Ovary (tissue), 9 donors: ENCODE results near the gene DCAF6. TPM values are rescaled to one million over a fixed set of nuclear protein-coding genes. Genes with fewer than 3 reads are reported as not detected.

Experiments
- DNase-seq, 5 donors: peaks; one replicate each; pipeline ENCODE4 v3.0.0-alpha.2; 2019 to 2020
- H3K27ac ChIP-seq, 2 donors: fragments of 200-600 bp; one replicate each; pipeline versions ENCODE4 v1.5.1 to v1.8.0; 2019 to 2022
- H3K27me3 ChIP-seq: fragments of 200-600 bp; one replicate; pipeline ENCODE4 v1.8.0; 2022
- H3K36me3 ChIP-seq: fragments of 200-600 bp; sonication (generic); one replicate; pipeline ENCODE4 v1.5.1; 2019
- H3K4me1 ChIP-seq: one replicate; pipeline ENCODE4 v1.8.1; 2013; ENCODE audit warnings: mild to moderate bottlenecking, moderate library complexity; ENCODE audit not compliant: insufficient read depth
- H3K4me3 ChIP-seq: fragments of 200-600 bp; sonication (generic); one replicate; pipeline ENCODE4 v1.5.1; 2017
- H3K9me3 ChIP-seq, 2 donors: fragments of 200-600 bp in 1 of 2; sonication (generic) in 1 of 2; one replicate each; pipeline versions ENCODE4 v1.5.1 to v1.8.1; 2013 to 2019; ENCODE audit warnings: mild to moderate bottlenecking in 1 of 2, moderate library complexity in 1 of 2
- CTCF ChIP-seq, 3 donors: fragments of 450-650 bp in 2 of 3; fragments of 200-600 bp in 1 of 3; IDR thresholded peaks; one replicate each; pipeline versions ENCODE4 v1.5.1 to v1.8.0; 2016 to 2022; ENCODE audit warnings: antibody characterized with exemption in 3 of 3, mild to moderate bottlenecking in 1 of 3
- EP300 ChIP-seq: sonication (generic); formaldehyde crosslinking; IDR thresholded peaks from one replicate; pipeline ENCODE4 v1.6.1; 2017; ENCODE audit warnings: antibody characterized with exemption
- POLR2A ChIP-seq: fragments of 450-650 bp; IDR thresholded peaks from one replicate; pipeline ENCODE4 v1.6.1; 2017; ENCODE audit warnings: antibody characterized with exemption, mild to moderate bottlenecking, moderate library complexity
- WGBS, 3 donors: extraction: QIAGEN DNeasy Blood & Tissue Kit in 1 of 3; methylation state at CpG; one replicate each; pipeline versions ENCODE4 v1.1.5 to v1.1.7; 2013 to 2017; 5-methylcytosine and 5-hydroxymethylcytosine counted together
- intact Hi-C, 4 donors: fragments of 100-400 bp; cut with DNase I; formaldehyde crosslinking; loops; one replicate each; pipeline versions ENCODE4 v1.11.0 to v1.15.1; 2022 to 2023
- polyA plus RNA-seq, 2 donors: library from polyadenylated mRNA; stranded (reverse); fragments of 200-250 nt in 1 of 2; fragments of 350-450 nt in 1 of 2; fragmentation: Illumina TruSeq in 1 of 2; extraction: RNeasy Lipid Tissue Mini Kit (QIAGEN cat#74804) in 1 of 2; gene quantifications; one replicate each; pipeline ENCODE4 v1.2.3, GENCODE V29; 2013 to 2014
- total RNA-seq, 7 donors: library from RNA; depleted of rRNA in 2 of 7; stranded (reverse); fragments of >200 nt in 2 of 7; fragmentation: NEBNext Ultra II Directional in 3 of 7; extraction: Animal tissue kit (Norgen Biotek cat#: 25700) in 3 of 7; gene quantifications; one replicate each; pipeline versions ENCODE4 v1.1.0 to v1.2.4, GENCODE V29; 2016 to 2023
- donor health status: DM: no; HTN: no; CAD: no; lungs with moderate emphysema.
- donor health status: DM: no; HTN: no; CAD: no.
- donor health status: Bipolar disorder and iron deficiency.
- donor health status: DM: yes; HTN: yes; CAD: no.
- donor health status: DM: no; HTN: no; CAD: no.
- donor health status: DM: yes; HTN: yes; CAD: no.

Gene DCAF6
- total and polyA plus RNA-seq, 9 donors: 32.1 to 65.9 (median 44.4) TPM

GRCh38 chr1:167913895-167914496, 22.5 kb upstream of the DCAF6 start, which contains the start of gene ADCY10:
Gene ADCY10, minus strand, starts transcription at chr1:167914134. Its CDS starts 8,994 bp downstream, at chr1:167905140.
- H3K4me3 ChIP-seq: no peak within 1 kb of the TSS
- TF ChIP-seq CTCF (IDR thresholded peaks at IDR 0.05): no peak
- TF ChIP-seq POLR2A: no peak
- TF ChIP-seq EP300: no peak
- WGBS, 3 donors: 90 to 92% (median 91%) methylated on average over 9 of the region's 9 CpGs
- intact Hi-C loops: no loop called here
- no peak for DNase-seq
- H3K4me1 ChIP-seq: peaks cover 4% of the 10 kb centered on the region
- no peak within 1 kb of the TSS for H3K27ac ChIP-seq
- no peaks in the 10 kb centered on the region for H3K27me3 ChIP-seq
- no peaks in the 10 kb centered on the region for H3K9me3 ChIP-seq
- no peaks in the 10 kb centered on the region for H3K36me3 ChIP-seq

DNA sequence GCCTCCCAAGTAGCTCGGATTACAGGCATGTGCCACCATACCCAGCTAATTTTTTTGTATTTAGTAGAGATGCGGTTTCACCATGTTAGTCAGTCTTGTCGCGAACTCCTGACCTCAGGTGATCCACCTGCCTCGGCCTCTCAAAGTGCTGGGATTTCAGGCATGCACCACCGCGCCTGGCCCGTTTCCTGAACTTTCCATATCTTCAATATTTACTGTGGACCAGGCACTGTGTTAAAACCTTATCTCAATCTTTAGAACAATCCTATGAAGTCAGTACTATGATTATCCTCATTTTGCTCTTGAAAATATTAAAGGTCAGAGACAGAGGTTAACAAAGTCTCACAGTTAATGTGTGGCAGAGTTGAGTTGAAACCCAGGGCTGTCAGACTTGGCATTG, 20.9 kb upstream of the DCAF6 start:
- DNase-seq: no peak
- 95 to 98% (median 96%) methylated on average over 8 of the region's 8 CpGs for WGBS, 3 donors
- Histone ChIP-seq H3K36me3 (no peaks in the 10 kb centered on the region), H3K9me3 (no peaks in the 10 kb centered on the region), H3K4me3 (no peak overlapping the region), H3K4me1 (peaks cover under 1% of the 10 kb centered on the region), H3K27me3 (no peaks in the 10 kb centered on the region), H3K27ac (no peak overlapping the region)
- no peak for TF ChIP-seq CTCF (IDR thresholded peaks at IDR 0.05)
- no peak for TF ChIP-seq EP300
- intact Hi-C loops: no loop called here

- Histone ChIP-seq H3K4me1 (no peaks in the 10 kb centered on the region), H3K27ac (no peak overlapping the region), H3K4me3 (no peak overlapping the region), H3K9me3 (no peaks in the 10 kb centered on the region), H3K36me3 (no peaks in the 10 kb centered on the region), H3K27me3 (no peaks in the 10 kb centered on the region)
- TF ChIP-seq CTCF (IDR thresholded peaks at IDR 0.05) (no peak), EP300 (no peak), POLR2A (no peak)
- no peak for DNase-seq
- intact Hi-C loops: no loop called here
- 77 to 91% (median 78%) methylated on average over 6 of the region's 6 CpGs for WGBS, 3 donors
Measured at GRCh38 chr1:167916766-167917511, 19.5 kb upstream of the DCAF6 start.

DNA sequence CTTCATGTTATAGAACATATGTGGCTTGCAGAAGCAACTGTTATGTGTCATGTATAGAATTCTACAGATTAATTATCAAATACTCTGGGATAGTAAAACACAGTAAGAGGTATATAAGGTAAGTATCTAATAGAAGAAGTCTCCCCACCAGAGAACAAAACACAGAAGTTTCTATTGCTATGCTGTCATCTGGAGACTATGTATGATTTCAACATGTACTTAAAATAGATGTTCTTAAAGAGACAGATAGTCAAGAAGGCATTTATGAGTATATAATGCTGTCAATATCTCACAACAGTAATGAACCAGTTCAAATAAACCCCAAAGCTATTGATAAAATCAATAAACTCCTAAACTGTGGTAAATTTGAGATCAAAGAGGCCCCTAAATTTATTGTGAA, 14.5 kb upstream of the DCAF6 start:
- intact Hi-C loops: no loop called here
- Histone ChIP-seq H3K4me3 (no peak overlapping the region), H3K27ac (no peak overlapping the region), H3K36me3 (no peaks in the 10 kb centered on the region), H3K9me3 (no peaks in the 10 kb centered on the region), H3K4me1 (no peaks in the 10 kb centered on the region), H3K27me3 (no peaks in the 10 kb centered on the region)
- DNase-seq: no peak
- TF ChIP-seq EP300 (no peak), POLR2A (no peak), CTCF (IDR thresholded peaks at IDR 0.05) (no peak)
